ENCODE results near the gene RNASE3.

- TF ChIP-seq CTCF (conservative IDR thresholded peaks at IDR 0.05 in 1 of 2, IDR thresholded peaks at IDR 0.05 in 1 of 2; ENCODE audit: extremely low read depth in 1 of 2, insufficient read depth in 1 of 2, low read depth in 1 of 2, low read length in 2 of 2) (peak; percentile 59 to 76), EZH2 (IDR thresholded peaks at IDR 0.05; ENCODE audit: borderline replicate concordance, low read length) (no peak)
Observed at GRCh38 chr14:20855652-20856291, 35.4 kb upstream of the RNASE3 start.

Measured in mammary epithelial cell (primary cell).